Medulla oblongata (tissue), 1 donor: ENCODE data around the gene MAMDC4.
A peak's percentile ranks its signal among the peaks of the same experiment; 100 is the strongest.
"Not testable (repeated sequence)": the region's sequence is repeated elsewhere in the genome, so short reads cannot be mapped to it uniquely, and the experiment has no call there.

Experiments
- DNase-seq: peaks from one replicate; pipeline ENCODE4 v3.0.0-alpha.2; 2015; ENCODE audit errors: extremely low spot score

The MAMDC4 gene

DNA sequence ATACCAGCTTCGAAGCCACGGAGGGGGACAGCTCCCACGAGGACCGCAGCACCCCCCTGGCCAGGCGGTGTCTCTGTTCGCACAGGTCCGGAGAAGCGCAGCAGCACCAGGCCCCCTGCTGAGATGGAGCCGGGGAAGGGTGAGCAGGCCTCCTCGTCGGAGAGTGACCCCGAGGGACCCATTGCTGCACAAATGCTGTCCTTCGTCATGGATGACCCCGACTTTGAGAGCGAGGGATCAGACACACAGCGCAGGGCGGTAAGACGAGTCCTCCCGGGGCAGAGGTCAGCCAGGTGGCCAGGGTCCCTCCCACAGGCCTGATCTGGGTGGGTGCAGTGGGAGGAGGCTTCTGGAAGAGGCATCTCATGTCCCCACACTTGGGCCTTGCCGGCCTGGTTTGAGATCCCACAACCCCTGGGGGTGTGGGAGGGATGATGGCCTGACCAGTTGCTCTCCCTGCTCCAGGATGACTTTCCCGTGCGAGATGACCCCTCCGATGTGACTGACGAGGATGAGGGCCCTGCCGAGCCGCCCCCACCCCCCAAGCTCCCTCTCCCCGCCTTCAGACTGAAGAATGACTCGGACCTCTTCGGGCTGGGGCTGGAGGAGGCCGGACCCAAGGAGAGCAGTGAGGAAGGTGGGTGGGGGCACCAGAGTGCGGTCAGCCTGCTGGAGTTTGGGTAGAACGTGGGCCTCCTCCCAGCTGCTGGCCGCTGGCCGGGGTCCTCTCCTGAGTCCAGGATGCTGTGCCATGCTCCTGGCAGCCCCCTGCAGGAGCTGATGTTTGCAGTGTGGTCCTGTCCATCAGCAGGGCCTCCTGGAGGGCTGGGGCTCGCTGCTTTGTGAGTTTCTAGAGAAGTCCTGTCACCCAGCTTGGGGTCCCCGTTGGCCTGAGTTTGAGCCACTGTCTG is 12.7 kb upstream of the MAMDC4 start:
- no peak for DNase-seq

- DNase-seq = no peak
Observed at GRCh38 chr9:136840140-136840876, 11.8 kb upstream of the MAMDC4 start.

DNA sequence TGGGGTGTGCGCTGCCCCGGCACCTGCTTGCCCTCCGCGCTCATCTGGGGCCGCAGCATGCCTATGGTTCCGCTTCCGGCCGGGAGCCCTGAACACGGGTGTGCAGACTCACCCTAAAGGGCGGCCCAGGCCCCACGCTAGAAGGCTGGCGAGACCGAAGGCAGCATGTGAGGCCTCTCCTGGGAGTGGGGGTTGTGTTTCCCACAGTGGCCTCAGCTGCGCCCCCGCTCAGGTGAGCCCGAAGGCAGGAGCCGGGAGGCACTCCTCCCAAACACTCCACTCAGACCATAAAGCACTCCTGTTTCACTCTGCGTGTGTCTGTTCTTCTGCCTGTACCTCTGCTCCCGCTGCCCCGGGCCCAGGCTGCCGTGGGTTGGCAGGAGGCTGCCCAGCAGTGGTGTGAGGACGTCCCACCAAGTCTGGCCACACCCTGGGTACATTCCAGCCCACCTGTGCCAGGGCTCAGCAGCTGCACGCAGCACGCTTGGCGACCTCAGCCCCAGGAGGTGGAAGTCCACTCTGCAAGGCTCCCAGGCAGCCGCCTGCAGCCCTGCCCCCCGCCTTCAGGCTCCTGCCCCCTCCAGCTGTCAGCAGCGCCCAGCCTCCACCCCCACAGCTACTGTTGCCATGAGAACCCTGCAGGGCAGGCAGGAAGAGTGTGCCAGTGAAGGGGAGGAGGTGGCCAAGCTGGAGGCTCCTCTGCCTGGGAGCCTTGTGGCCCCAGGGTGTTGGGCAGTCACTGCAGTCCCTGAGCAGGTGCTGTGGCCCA is 11.1 kb upstream of the MAMDC4 start:
- peak; percentile 90 for DNase-seq

GRCh38 chr9:136841646-136842379 is 10.3 kb upstream of the MAMDC4 start:
- DNase-seq = peak; percentile 9

GRCh38 chr9:136842380-136842948 is 9.7 kb upstream of the MAMDC4 start, which contains the start of gene AJM1:
Gene AJM1, plus strand, starts transcription at chr9:136842478. Its CDS starts 1,937 bp downstream, at chr9:136844415.
- DNase-seq = peak; percentile 83

DNA sequence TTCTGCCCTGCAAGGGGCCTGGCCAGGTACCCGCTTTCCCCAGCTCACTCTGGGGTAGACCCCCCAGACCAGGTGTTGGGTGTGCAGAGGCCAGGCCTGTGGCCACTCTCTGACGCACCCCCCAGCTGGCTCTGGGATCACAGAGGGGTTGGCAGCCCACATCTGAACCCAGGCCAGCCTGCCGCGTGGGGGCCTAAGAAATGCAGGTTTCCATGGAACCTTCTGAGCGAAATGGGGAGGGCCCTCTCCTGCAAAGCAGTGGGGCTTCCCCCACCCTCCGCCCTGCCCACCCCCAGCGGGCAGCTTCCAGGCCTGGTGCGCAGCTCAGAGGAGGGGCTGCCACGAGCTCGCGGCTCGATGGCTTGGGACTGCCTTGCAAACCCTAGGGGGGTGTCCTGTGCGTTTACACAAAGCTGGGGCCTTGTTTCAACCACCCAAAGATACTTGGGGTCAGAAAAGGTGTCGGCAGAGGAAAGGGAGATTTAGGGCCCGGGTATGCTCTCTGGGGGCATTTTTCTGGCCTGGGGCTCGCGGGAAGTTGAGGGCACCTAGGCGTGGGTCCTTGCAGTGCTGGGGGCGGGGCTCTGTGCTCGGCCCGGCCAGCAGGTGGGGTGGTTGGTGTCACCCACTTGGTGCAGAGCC is 8.9 kb upstream of the MAMDC4 start:
- peak; percentile 48 for DNase-seq

DNA sequence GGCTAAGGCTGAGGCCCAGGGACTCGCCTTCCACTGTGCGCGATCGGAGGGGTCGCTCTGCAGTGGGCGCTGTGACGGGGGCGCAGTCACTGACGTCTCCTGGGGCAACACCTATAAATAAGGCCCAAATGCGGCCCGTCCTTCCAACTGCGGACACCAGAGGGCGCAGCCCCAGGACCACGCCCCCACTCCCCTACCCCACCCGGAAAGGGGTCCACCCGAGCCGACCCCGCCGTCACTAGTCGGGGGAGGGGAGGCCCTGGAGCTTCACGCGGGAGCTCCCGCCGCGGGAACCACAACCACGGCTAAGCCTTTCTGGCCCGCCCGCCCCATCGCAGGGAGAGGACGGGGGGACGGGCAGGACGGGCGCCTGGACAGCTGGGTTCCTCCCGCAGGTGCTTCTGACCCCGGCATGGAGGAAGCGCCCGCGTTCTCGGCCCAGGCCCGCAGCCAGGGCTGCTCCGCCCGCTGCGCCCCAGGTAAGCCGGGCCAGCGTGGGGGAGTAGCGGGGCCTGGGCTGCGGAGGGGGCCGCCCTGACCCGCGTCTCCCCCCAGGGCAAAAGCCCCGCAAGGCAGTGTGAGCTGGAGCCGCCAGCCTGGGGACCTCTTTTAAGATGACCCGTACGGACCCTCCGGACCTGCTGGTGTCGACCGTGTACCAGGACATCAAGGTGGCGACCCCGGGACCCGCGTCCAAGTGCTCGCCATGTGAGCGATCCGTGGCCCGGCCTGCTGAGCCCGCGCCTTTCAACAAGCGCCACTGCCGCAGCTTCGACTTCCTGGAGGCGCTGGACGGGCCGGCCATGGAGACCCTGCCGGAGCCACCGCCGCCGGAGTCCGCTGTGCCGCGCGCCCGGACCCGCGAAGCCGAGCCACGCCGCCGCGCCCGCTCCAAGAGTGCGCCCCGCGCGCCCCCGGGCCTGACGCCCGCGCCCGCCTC is 8.1 kb upstream of the MAMDC4 start:
- not testable (repeated sequence) for DNase-seq

GRCh38 chr9:136844761-136845464 is 7.2 kb upstream of the MAMDC4 start:
- no peak for DNase-seq

GRCh38 chr9:136845465-136846260 is 6.5 kb upstream of the MAMDC4 start:
- DNase-seq = no peak

- DNase-seq = no peak
Observed at GRCh38 chr9:136846376-136847087, 5.6 kb upstream of the MAMDC4 start.

DNA sequence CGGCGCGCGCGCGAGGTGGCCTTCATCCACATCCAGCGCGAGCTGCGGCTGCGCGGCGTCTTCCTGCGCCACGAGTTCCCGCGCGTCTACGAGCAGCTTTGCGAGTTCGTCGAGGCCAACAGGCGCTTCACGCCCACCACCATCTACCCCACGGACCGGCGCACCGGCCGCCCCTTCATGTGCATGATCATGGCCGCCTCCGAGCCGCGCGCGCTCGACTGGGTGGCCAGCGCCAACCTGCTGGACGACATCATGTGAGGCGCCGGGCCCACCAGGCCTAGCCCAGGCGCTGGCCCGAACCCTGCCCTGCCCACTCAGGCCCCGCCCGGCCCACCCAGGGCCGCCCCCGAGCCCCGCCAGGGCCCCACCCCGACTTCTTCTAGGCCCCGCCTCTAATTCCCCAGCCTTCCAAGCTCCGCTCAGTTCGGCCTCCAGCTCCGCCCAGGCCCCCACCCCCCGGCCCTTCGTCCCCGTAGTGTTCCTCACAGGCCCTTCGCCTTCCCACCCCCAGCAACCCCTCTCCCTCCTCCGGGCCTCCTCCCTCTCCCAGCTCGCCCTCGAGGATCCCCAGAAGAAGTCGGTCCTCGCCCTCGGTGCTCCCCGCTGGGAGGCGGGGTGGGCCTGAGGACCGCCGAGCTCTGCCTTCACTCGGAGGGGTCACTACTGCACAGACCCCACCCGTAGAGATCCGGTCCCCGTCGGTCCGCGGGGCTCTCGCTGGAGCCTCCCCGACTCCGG is 4.9 kb upstream of the MAMDC4 start:
- DNase-seq = no peak

DNA sequence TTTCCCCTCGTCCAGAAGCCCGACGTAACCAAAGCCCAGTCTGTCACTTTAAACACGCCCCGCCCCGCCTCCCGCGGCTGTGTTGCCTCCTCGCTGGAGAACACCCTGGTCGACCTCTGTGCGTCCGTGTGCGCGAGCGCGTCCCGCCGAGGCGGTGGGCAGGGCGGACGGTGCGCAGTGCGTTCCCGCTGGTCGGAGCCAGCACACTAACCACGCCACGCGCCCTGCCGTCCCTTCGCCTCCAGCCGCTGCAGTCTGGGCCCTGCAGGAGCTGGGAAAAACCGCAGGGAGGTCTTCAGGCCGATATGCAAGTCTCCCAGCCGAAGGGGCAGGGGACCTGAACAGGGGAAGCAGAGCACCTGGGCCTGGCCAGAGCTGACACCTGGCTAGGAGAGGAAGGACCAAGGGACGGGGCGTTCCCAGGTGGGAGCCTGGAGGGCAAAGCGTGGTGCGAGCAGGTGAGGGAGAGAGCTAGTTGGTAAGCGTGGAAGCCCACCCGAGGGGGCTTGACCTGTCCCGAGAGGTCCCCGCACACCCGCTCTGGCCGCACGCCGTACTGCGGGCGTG is 4.2 kb upstream of the MAMDC4 start:
- peak; percentile 11 for DNase-seq

DNA sequence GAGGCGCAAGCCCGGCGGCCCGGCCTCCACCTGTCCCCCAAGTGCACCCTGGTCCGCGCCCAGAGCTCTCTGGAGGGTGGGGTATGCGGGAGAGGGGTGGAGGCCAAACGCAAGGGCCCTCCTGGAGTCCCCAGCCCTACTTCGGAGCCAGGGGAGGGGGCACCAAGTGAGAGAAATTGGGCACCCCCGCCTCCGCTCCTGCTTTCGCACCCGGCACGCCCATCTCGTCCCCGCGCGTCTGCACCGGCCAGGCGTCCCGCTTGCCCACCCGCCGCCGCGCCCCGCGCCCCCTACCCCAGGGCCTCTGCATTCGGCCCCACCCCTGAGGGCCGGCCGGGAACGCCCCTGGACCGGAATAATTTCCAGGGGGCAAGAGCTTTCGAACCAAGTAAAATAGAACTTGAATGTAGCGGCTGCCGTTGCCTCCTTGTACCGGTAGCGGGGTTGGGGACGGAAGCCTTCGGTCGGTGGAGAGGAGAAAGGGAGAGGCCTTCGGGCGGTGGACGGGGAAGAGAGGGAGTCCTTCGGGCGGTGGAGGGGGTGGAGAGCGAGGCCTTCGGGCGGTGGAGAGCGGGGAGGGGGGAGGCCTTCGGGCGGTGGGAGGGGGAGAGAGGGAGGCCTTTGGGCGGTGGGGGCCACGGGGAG is 3.6 kb upstream of the MAMDC4 start:
- no peak for DNase-seq

DNA sequence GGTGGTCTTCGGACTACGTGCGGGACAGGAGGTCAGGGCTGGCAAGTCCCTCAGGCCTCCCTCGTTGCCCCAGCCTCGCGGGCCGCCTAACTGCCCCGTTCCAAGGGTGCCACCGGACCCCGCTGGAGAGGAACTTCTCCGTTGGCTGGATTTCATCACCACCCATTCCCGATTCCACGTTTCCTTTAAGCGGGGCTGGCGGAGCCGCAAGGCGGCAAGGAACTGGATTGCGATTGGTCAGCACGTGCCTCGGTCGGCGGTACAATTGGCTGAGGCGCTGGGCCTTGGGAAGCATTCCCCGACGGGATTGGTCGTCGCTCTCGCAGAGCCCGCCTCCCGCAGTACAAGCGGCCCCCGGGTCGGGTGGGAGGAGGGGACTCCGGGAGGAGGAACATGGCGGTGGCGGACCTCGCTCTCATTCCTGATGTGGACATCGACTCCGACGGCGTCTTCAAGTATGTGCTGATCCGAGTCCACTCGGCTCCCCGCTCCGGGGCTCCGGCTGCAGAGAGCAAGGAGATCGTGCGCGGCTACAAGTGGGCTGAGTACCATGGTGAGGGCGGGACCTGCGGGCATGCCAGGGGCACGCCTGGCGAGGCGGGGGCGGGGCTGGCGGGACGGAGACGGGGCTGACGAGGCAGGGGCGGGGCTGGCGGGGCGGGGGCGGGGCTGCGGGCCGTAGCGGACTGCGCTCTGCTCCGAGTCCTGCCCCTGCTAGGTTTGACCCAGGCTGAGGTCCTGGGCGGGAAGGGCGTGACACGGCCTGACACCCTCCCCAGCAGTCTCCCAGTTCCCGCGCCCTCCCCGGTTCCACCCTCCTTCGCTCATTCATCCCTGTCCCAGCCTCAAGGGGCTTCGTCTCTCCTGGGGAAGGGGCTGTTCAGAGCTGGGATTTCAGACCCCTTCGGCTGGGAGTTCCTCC is 2.8 kb upstream of the MAMDC4 start, which contains the start of gene PHPT1:
PHPT1 (plus strand) TSS at position 372 of the 922 bp plus-strand sequence; CDS start at position 394, 22 bp downstream.
- peak; percentile 99 for DNase-seq
